NCI-H146 (cell line): ENCODE data around the gene PEX13.
"Not testable (repeated sequence)": the region's sequence is repeated elsewhere in the genome, so short reads cannot be mapped to it uniquely, and the experiment has no call there.

ENCODE experiments used
- DNase-seq: peaks from one replicate; lab custom pipeline; 2025; lab: John Stamatoyannopoulos, UW

The PEX13 gene

DNA sequence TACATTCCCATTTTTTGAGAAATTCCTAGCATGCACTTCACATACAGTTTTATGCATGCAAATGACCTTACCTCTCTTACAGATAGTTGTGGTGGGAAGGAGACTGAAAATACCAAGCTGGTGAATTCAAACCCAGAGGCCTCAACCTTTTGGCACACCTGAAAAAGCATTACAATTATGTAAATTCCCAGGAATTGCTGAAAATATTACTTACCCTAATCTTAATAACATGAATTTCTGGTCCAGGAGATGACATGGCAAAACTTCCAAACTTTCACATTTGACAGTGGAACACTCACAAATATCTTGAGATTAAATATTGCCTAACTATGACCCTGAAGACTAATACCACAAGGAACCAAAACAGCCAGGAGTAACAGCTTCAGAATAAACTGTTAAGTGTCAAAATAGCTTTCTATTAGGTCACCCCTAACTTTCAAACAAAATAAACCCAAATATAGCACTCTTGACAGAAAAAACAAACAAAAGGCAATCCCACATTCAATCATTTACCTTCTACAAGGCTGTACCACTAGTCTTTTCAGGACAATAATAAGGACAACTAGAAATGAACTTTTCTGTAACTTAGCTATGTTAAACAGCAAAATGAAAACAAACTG, 10.9 kb upstream of the PEX13 start:
- DNase-seq, result no peak

- no peak for DNase-seq
Observed at GRCh38 chr2:61009355-61009754, 8.2 kb upstream of the PEX13 start.

- DNase-seq, result no peak
Observed at GRCh38 chr2:61011678-61012077, 5.8 kb upstream of the PEX13 start.

DNA sequence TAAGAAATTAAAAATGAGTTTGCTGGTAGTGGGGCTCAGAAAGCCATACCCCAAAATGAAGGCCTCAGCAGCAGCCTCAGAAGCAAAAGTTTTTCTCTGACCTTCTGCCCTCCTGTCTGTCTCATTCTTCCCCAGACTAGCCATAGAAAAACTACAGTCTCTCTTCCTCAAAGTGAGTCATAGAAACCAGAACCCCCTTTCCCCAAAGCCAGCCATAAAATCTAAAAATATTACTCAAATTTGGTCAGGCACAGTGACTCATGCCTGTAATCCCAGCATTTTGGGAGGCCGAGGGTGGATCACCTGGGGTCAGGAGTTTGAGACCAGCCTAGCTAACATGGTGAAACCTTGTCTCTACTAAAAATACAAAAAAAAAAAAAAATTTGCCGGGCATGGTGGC, 5.2 kb upstream of the PEX13 start:
- not testable (repeated sequence) for DNase-seq

GRCh38 chr2:61013382-61013781, 4.1 kb upstream of the PEX13 start:
- DNase-seq, result no peak

DNA sequence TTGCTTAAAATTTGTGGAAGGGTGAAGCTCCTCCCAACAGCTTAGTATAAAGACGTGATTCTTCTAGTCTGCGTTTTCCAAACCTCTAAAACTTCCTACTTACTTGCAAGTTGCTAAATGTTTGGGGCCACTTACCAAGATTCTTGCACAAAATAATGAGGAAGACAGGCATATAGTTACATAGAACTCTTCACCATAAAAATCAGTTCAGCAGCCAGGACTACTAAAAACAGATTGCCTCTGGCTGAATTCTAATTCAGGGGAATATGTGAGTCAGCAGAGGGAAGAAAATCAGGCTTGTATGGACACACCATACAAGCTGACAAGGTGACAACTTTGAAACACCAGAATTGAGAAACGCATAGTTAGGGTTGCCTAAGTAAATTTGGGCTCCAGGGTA, 2.8 kb upstream of the PEX13 start:
- DNase-seq, result no peak

DNA sequence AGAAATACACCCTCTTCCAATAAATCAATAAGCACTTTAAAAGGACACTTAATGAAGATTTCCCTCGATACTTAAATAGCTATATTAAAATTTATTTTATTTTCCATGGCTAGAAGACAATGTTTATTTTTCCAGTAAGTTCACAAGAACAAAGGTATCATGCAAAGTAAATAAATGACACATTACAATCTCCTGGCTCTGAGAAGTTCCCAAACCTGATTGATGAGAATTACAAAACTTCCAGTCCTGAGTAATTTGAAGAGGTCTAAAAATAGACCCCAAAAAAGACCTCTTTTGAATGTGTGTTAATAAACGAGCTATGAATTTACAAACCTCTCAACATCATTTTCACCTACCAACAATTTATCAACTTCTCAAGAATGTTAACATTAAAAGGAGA, 1.5 kb upstream of the PEX13 start:
- DNase-seq, result no peak

DNA sequence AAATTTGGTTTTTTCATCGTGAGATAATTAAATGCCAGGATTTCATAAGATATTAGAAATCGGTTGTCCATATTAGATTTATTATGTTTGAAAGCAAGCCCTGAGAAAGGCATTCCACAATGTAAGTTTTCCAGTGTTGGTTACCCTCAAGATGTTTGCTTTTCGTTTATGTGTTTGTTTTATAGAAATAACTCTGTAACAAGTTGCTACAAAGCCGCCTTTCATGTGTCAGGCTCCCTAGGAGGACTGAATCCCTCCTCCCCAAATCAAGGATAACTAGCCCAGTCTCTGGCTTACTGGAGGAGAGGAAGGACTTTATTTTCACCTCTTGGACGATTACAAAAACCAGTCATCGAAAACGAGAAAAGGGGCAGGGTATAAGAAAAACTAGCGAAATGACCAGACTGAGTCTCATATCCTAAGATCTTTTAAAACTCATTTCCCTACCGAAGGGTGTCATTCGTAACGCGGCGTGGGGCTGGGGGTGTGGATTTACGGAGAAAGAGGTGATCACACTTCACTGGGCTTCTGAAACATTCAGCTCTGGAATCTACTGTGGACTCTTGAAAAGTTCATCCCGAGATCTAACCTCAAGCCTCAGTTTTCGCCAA, 1.0 kb upstream of the PEX13 start:
- peak; percentile 11 for DNase-seq

GRCh38 chr2:61017003-61017555, 441 bp upstream of the PEX13 start:
- DNase-seq, result peak; percentile 75

DNA sequence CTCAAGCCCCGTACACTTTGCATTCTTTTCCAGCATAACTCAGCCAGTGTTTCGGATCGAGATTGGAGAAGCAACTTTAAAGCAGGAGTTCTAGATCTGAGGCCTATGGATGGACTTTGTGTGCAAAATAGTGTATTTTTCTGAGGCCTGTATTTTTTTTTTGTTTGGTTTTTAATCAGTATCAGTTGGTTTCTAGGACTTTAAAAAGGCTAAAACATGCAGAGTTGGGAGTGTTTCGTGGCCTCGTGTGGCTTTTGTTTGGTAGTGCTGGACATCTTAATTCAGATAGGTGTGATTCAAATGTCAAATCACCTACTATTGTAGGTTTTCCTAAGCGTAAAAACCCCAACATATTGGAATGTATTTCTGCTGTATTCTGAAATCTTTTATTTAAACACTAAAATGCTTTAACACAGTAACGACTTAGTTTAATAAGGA, 817 bp downstream of the PEX13 start:
- DNase-seq, result no peak

GRCh38 chr2:61018798-61019197, 1.3 kb downstream of the PEX13 start:
- no peak for DNase-seq

DNA sequence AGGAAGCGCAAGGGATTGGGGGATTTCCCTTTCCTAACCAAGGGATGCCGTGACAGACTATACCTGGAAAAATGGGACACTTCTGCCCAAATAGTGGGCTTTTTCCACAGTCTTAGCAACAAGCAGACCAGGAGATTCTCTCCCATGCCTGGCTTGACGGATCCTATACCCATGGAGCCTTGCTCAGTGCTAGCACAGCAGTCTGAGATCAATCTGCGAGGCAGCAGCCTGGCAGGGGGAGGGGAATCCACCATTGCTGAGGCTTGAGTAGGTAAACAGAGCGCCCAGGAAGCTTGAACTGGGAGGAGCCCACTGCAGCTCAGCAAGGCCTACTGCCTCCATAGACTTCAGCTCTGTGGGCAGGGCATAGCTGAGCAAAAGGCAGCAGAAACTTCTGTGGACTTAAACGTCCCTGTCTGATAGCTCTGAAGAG, 3.7 kb downstream of the PEX13 start:
- no peak for DNase-seq

DNA sequence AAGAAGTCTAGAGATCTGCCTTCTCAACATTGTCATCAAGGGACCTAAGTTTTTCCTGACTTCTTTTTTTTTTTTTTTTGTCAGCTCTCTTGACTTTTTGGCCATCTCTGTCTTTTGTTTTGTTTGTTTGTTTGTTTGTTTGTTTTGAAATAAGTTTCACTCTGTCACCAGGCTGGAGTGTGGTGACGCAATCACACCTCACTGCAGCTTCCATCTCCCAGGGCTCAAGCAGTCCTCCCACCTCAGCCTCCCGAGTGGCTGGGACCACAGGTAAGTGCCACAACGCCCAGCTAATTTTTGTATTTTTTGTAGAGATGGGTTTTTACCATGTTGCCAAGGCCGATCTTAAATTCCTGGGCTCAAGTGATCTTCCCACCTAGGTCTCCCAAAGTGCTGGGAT, 6.2 kb downstream of the PEX13 start:
- DNase-seq, result no peak

DNA sequence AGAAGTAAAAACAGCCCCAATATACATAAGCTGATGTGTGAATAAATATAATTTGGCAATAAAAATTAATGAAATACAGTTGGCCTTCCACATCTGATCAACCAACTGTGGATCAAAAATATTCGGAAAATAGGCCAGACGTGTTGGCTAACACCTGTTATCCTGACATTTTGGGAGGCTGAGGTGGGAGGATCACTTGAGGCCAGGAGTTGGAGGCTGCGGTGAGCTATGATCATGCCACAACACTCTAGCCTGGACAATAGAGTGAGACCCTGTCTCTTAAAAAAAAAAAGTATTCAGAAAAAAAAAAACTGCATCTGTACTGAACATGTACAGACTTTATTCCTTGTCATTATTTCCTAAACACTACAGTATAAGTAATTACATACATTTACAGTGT, 12.0 kb downstream of the PEX13 start:
- no peak for DNase-seq

DNA sequence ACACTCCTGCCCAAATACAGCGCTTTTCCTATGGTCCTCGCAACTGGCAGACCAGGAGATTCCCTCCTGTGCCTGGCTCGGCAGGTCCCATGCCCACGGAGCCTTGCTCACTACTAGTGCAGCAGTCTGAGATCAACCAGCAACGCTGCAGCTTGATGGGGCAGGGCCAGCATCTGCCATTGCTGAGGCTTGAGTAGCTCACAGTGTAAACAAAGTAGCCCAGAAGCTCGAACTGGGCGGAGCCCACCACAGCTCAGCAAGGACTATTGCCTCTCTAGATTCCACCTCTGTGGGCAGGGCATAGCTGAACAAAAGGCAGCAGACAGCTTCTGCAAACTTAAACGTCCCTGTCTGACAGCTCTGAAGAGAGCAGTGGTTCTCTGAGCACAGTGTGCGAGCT, 17.1 kb downstream of the PEX13 start:
- DNase-seq, result not testable (repeated sequence)

GRCh38 chr2:61036643-61037042, 19.1 kb downstream of the PEX13 start:
- DNase-seq, result not testable (repeated sequence)

DNA sequence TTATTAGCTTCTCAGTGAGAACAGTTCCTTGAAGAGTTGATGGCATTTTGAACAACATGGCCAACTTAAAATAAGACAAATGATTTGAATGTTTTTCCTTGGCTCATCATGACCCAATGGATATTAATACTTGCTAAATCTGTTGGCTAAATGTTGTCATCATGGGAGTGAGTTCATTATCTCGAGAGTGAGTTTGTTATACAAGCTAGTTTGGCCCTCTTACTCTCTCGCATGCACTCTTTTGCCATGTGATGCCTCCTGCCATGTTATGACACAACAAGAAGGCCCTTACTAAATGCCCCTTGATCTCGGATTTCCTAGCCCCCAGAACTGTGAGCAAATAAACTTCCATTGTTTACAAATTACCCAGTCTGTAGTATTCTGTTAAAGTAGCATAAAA, 25.3 kb downstream of the PEX13 start:
- no peak for DNase-seq

DNA sequence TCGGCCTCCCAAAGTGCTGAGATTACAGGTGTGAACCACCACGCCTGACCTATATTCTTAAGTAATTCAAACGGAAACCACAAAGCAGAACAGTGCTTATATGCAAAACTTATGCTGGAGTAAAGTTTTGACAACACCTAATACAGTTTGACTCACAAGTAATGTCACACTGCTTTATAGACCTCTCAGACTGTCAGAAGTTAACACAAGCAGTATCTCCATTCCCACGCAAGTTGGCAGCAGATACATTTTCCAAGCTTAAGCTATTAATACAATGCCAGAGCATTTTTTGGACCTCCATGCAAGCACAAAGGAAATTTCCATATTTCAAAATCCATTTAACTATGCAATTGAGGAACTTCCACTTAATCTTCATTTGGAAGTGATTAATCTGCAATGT, 27.1 kb downstream of the PEX13 start:
- DNase-seq, result no peak

DNA sequence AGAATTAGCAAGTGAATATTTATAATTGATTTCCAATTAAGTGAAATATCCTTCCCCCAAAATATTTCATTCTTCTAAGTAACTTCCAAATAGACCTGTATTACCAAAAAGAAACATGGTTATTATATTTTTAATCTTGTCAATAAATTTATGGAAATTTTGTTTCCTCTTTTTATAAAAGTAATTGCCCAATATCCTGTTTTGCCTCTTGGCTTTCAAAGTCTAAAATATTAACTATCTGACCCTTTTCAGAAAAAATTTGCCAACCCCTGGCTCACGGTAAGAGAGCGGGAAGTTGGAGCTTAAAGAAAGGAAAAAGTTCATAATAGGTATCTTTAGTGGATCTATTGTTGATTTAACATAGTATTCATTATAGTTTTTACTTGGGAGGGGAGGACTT, 27.7 kb downstream of the PEX13 start:
- DNase-seq, result no peak

- DNase-seq, result no peak
Observed at GRCh38 chr2:61045999-61046398, 28.5 kb downstream of the PEX13 start.

- no peak for DNase-seq
Observed at GRCh38 chr2:61055557-61055956, 38.0 kb downstream of the PEX13 start.

- no peak for DNase-seq
Observed at GRCh38 chr2:61057562-61057961, 40.0 kb downstream of the PEX13 start.

DNA sequence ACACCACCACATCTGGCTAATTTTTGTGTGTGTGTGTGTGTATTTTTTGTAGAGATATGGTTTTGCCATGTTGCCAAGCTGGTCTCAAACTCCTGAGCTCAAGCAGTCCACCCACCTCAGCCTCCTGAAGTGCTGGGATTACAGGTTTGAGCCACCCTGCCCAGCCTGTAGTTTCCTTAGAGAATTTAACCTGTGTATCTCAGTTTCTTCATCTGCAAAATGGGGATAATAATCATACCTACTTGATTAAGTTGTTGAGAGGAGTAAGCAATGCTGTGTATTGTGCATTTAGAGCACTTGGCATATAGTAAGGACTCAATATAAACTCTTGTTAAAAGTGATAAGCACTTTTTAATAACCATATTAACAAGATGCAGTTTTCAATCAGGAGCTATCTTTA, 41.9 kb downstream of the PEX13 start:
- no peak for DNase-seq
